H1 (cell line): ENCODE measurements around the gene LCAT. TPM values are rescaled to one million over a fixed set of nuclear protein-coding genes. Genes with fewer than 3 reads are reported as not detected.

Experiments used
- CTCF ChIA-PET: fragments of 300-600 bp; sonication (Branson Sonifier 250); formaldehyde crosslinking; loops from one replicate; lab custom pipeline; 2021; ENCODE audit not compliant: partially characterized antibody; lab: Charles Lee
- POLR2A ChIA-PET: fragments of 300-600 bp; sonication (Branson Sonifier 250); formaldehyde crosslinking; loops from one replicate; lab custom pipeline; 2021; ENCODE audit warnings: inconsistent platforms; ENCODE audit not compliant: partially characterized antibody; lab: Charles Lee
- DNase-seq, 2 experiments: peaks; one replicate each; pipeline versions ENCODE4 v3.0.0 to v3.0.0-alpha.2; 2010 to 2022; ENCODE audit warnings: low spot score in 2 of 2, low read depth in 1 of 2, mixed read lengths in 1 of 2
- FAIRE-seq: peaks from 2 replicates; lab custom pipeline; 2011; peaks lifted over from hg19 to GRCh38; lab: Jason Lieb, UNC
- H2AFZ ChIP-seq: 2 replicates; pipeline ENCODE4 v1.8.1; 2012; ENCODE audit warnings: low read length, inconsistent platforms
- H2AK5ac ChIP-seq: 2 replicates; pipeline ENCODE4 v1.6.1; 2013; ENCODE audit warnings: low read depth, low read length
- H2BK120ac ChIP-seq: replicated peaks from 2 replicates; pipeline ENCODE3; 2013; ENCODE audit warnings: low read depth, low read length, inconsistent platforms
- H2BK12ac ChIP-seq: 2 replicates; pipeline ENCODE4 v1.6.1; 2013; ENCODE audit warnings: low read depth, low read length
- H2BK15ac ChIP-seq: 2 replicates; pipeline ENCODE4 v1.6.1; 2013; ENCODE audit warnings: low read length
- H2BK20ac ChIP-seq: 2 replicates; pipeline ENCODE4 v1.6.1; 2013; ENCODE audit warnings: low read length
- H2BK5ac ChIP-seq: 2 replicates; pipeline ENCODE4 v1.6.1; 2013; ENCODE audit warnings: low read depth, low read length
- H3K14ac ChIP-seq: 2 replicates; pipeline ENCODE4 v1.6.1; 2013; ENCODE audit warnings: inconsistent platforms; ENCODE audit not compliant: insufficient read length
- H3K18ac ChIP-seq: 2 replicates; pipeline ENCODE4 v1.6.1; 2013; ENCODE audit warnings: low read length; ENCODE audit errors: extremely low read depth
- H3K23ac ChIP-seq: 2 replicates; pipeline ENCODE4 v1.6.1; 2013; ENCODE audit warnings: inconsistent platforms; ENCODE audit not compliant: insufficient read length
- H3K23me2 ChIP-seq: 2 replicates; pipeline ENCODE4 v1.6.1; 2013; ENCODE audit warnings: low read depth, low read length
- H3K27ac ChIP-seq: 2 replicates; pipeline ENCODE4 v1.6.1; 2011; ENCODE audit warnings: low read depth, low read length, inconsistent platforms
- H3K27me3 ChIP-seq, 4 experiments: replicated peaks in 1 of 4; 1 replicate in 1 of 4; 2 replicates in 3 of 4; pipeline versions ENCODE4 v1.6.1 to v1.8.1; 2011 to 2013; ENCODE audit warnings: low read length in 3 of 4, mild to moderate bottlenecking in 3 of 4, inconsistent platforms in 2 of 4, mixed read lengths in 2 of 4, moderate library complexity in 1 of 4; ENCODE audit not compliant: control insufficient read depth in 3 of 4, insufficient read depth in 3 of 4; ENCODE audit errors: extremely low read depth in 1 of 4
- H3K36me3 ChIP-seq, 4 experiments: 2 replicates each; pipeline versions ENCODE4 v1.6.1 to v1.8.1; 2011 to 2013; ENCODE audit warnings: mild to moderate bottlenecking in 4 of 4, low read length in 3 of 4, moderate library complexity in 2 of 4, control low read depth in 1 of 4, inconsistent platforms in 1 of 4; ENCODE audit not compliant: insufficient read depth in 4 of 4, control insufficient read depth in 2 of 4
- H3K4ac ChIP-seq: replicated peaks from 2 replicates; pipeline ENCODE3; 2013; ENCODE audit warnings: low read length, low read depth, mixed read lengths, inconsistent platforms; ENCODE audit not compliant: insufficient read length
- H3K4me1 ChIP-seq, 4 experiments: replicated peaks in 1 of 4; 1 replicate in 1 of 4; 2 replicates in 3 of 4; pipeline versions ENCODE4 v1.6.1 to v1.8.1; 2011 to 2013; ENCODE audit warnings: low read length in 3 of 4, inconsistent platforms in 2 of 4, mixed read lengths in 1 of 4; ENCODE audit not compliant: insufficient read depth in 4 of 4, control insufficient read depth in 3 of 4
- H3K4me2 ChIP-seq, 2 experiments: 2 replicates each; pipeline versions ENCODE4 v1.6.1 to v1.8.1; 2011 to 2013; ENCODE audit warnings: low read depth in 2 of 2, low read length in 2 of 2, control low read depth in 1 of 2, inconsistent platforms in 1 of 2, mild to moderate bottlenecking in 1 of 2; ENCODE audit not compliant: insufficient read depth in 1 of 2
- H3K4me3 ChIP-seq, 4 experiments: fragments of 200-600, 300-600 bp in 1 of 4; sonication (generic), shearing (Covaris generic), sonication (Bioruptor Twin) in 1 of 4; 2 replicates each; pipeline versions ENCODE4 v1.5.1 to v1.8.1; 2011 to 2016; ENCODE audit warnings: low read length in 4 of 4, low read depth in 3 of 4, control low read depth in 2 of 4, inconsistent platforms in 2 of 4, mild to moderate bottlenecking in 2 of 4, mixed read lengths in 1 of 4, moderate library complexity in 1 of 4; ENCODE audit not compliant: insufficient read depth in 2 of 4; ENCODE audit errors: extremely low read depth in 1 of 4
- H3K56ac ChIP-seq: replicated peaks from 2 replicates; pipeline ENCODE3; 2013; ENCODE audit warnings: low read depth, mild to moderate bottlenecking, mixed read lengths, low read length, inconsistent platforms; ENCODE audit not compliant: insufficient read length
- H3K79me1 ChIP-seq: 2 replicates; pipeline ENCODE4 v1.6.1; 2013; ENCODE audit warnings: low read depth, low read length, control low read depth
- H3K79me2 ChIP-seq, 2 experiments: 2 replicates each; pipeline versions ENCODE4 v1.6.1 to v1.8.1; 2012 to 2013; ENCODE audit warnings: low read length in 2 of 2, mild to moderate bottlenecking in 2 of 2, inconsistent platforms in 1 of 2; ENCODE audit not compliant: insufficient read depth in 2 of 2, control insufficient read depth in 1 of 2
- H3K9ac ChIP-seq, 4 experiments: replicated peaks in 1 of 4; 1 replicate in 1 of 4; 2 replicates in 3 of 4; pipeline versions ENCODE4 v1.6.1 to v1.8.1; 2011 to 2013; ENCODE audit warnings: low read depth in 3 of 4, low read length in 3 of 4, control low read depth in 2 of 4, mild to moderate bottlenecking in 2 of 4, moderate library complexity in 2 of 4, inconsistent platforms in 1 of 4; ENCODE audit errors: extremely low read depth in 1 of 4
- H3K9me3 ChIP-seq, 2 experiments: 2 replicates each; pipeline versions ENCODE4 v1.6.1 to v1.8.1; 2012 to 2013; ENCODE audit warnings: mild to moderate bottlenecking in 2 of 2, moderate library complexity in 2 of 2, control low read depth in 1 of 2, inconsistent platforms in 1 of 2, low read depth in 1 of 2, low read length in 1 of 2, mixed read lengths in 1 of 2; ENCODE audit not compliant: insufficient read depth in 2 of 2
- H4K20me1 ChIP-seq, 2 experiments: replicated peaks in 1 of 2; 2 replicates each; pipeline versions ENCODE3 to v1.8.1; 2011 to 2013; ENCODE audit warnings: inconsistent platforms in 2 of 2, low read length in 2 of 2, mild to moderate bottlenecking in 1 of 2; ENCODE audit not compliant: insufficient read depth in 2 of 2, control insufficient read depth in 1 of 2
- H4K5ac ChIP-seq: 2 replicates; pipeline ENCODE4 v1.6.1; 2013; ENCODE audit warnings: low read length, low read depth, mixed read lengths, inconsistent platforms; ENCODE audit not compliant: insufficient read length
- H4K8ac ChIP-seq: 2 replicates; pipeline ENCODE4 v1.8.0; 2013; ENCODE audit warnings: mild to moderate bottlenecking, moderate library complexity, low read length, inconsistent platforms; ENCODE audit not compliant: insufficient read depth; ENCODE audit errors: extremely low read depth
- H4K91ac ChIP-seq: replicated peaks from 2 replicates; pipeline ENCODE3; 2013; ENCODE audit warnings: low read length, mixed read lengths, inconsistent platforms; ENCODE audit not compliant: insufficient read length
- ATF2 ChIP-seq: IDR thresholded peaks from 2 replicates; pipeline ENCODE4 v1.6.1; 2012; ENCODE audit warnings: low read length, inconsistent platforms
- CHD2 ChIP-seq: IDR thresholded peaks from 2 replicates; pipeline ENCODE4 v1.6.1; 2012; ENCODE audit warnings: low read length, improper control_type of control experiment
- GABPA ChIP-seq: IDR thresholded peaks from 2 replicates; pipeline ENCODE4 v1.6.1; 2011; ENCODE audit warnings: mild to moderate bottlenecking, low read length, moderate library complexity, borderline replicate concordance; ENCODE audit not compliant: insufficient read depth
- RAD21 ChIP-seq, 2 experiments: IDR thresholded peaks in 1 of 2; conservative IDR thresholded peaks in 1 of 2; 2 replicates each; pipeline ENCODE4 v1.6.1; 2011; ENCODE audit warnings: low read depth in 2 of 2, low read length in 2 of 2, improper control_type of control experiment in 1 of 2, inconsistent platforms in 1 of 2, mild to moderate bottlenecking in 1 of 2, moderate library complexity in 1 of 2
- SAP30 ChIP-seq: fragments of 300-600 bp; sonication (generic); IDR thresholded peaks from 2 replicates; pipeline ENCODE4 v1.7.1; 2012; ENCODE audit warnings: low read length, moderate library complexity, mild to moderate bottlenecking, inconsistent platforms; ENCODE audit not compliant: insufficient read depth, insufficient replicate concordance
- SP1 ChIP-seq: IDR thresholded peaks from 2 replicates; pipeline ENCODE4 v1.6.1; 2011; ENCODE audit warnings: low read depth, low read length
- SP4 ChIP-seq: IDR thresholded peaks from 2 replicates; pipeline ENCODE4 v1.6.1; 2012; ENCODE audit warnings: low read length, inconsistent platforms
- SRF ChIP-seq: IDR thresholded peaks from 2 replicates; pipeline ENCODE4 v1.6.1; 2011; ENCODE audit warnings: mild to moderate bottlenecking, low read depth, low read length, moderate library complexity
- YY1 ChIP-seq: IDR thresholded peaks from 2 replicates; pipeline ENCODE4 v1.6.1; 2011; ENCODE audit warnings: low read depth, mild to moderate bottlenecking, low read length
- WGBS, 2 experiments: shearing (Covaris generic) in 1 of 2; methylation state at CpG; one replicate each; pipeline versions ENCODE4 v1.1.6 to v1.1.7; 2013 to 2015; ENCODE audit warnings: low lambda C conversion rate in 2 of 2, mixed read lengths in 2 of 2, inconsistent platforms in 1 of 2, low coverage in 1 of 2, missing lambda C conversion rate in 1 of 2; ENCODE audit not compliant: insufficient replicate concordance in 2 of 2, insufficient coverage in 1 of 2, insufficient read length in 1 of 2; ENCODE audit errors: extremely low coverage in 1 of 2, missing lambda C conversion rate in 1 of 2; 5-methylcytosine and 5-hydroxymethylcytosine counted together
- polyA plus RNA-seq, 7 experiments: library from polyadenylated mRNA; depleted of rRNA in 3 of 7; stranded (reverse) in 5 of 7; unstranded in 2 of 7; fragments of >200 nt in 5 of 7; fragments of 200-250 nt in 2 of 7; gene quantifications; 1 replicate in 5 of 7; 2 replicates in 1 of 7; 4 replicates in 1 of 7; pipeline versions ENCODE4 v1.2.1 to v1.2.3, GENCODE V29; 2011 to 2013; ENCODE audit warnings: missing spikeins in 2 of 7, mixed read lengths in 2 of 7
- total RNA-seq: library from RNA; stranded (reverse); fragmentation: NEBNext Ultra II Directional; extraction: Animal tissue kit (Norgen Biotek cat#: 25700); gene quantifications from 2 replicates; pipeline ENCODE4 v1.2.1, GENCODE V29; 2021

The LCAT gene
- total and polyA plus RNA-seq, 2 of the 8 experiments (the other 6 are each of a cell fraction or from before 2014, with no cell fraction given) = 9.4 to 19.6 TPM

GRCh38 chr16:67988675-67989074, 44.8 kb upstream of the LCAT start:
- no peaks in the 10 kb centered on the region for H3K9me3 ChIP-seq
- H2AFZ ChIP-seq = no peak overlapping the region
- ChIA-PET CTCF (interaction anchor here (1.0 to 4.1 kb wide), 3 partner anchors 8 to 53 kb away, joined by 3 to 23 read pairs (median 9); no protein-coding TSS in a partner anchor), POLR2A (no interaction called here)
- H2BK12ac ChIP-seq = no peak overlapping the region
- H2AK5ac ChIP-seq = no peak overlapping the region
- no peak overlapping the region for H2BK5ac ChIP-seq
- H2BK20ac ChIP-seq = no peak overlapping the region
- TF ChIP-seq SP1 = no peak
- TF ChIP-seq SAP30 = no peak
- no peak for TF ChIP-seq YY1
- no peak for TF ChIP-seq CHD2
- TF ChIP-seq SP4 = no peak
- TF ChIP-seq ATF2 = no peak
- no peak for TF ChIP-seq SRF
- TF ChIP-seq RAD21 (IDR thresholded peaks at IDR 0.05 in 1 of 2, conservative IDR thresholded peaks at IDR 0.05 in 1 of 2; ENCODE audit: low read depth in 2 of 2, low read length in 2 of 2) = no peak
- TF ChIP-seq GABPA = no peak
- H3K4ac ChIP-seq = no peak overlapping the region
- no peaks in the 10 kb centered on the region; a peak in 3 of 7 replicates for H3K4me1 ChIP-seq
- H4K5ac ChIP-seq = no peak overlapping the region
- H4K91ac ChIP-seq = no peak overlapping the region
- no peak overlapping the region for H3K18ac ChIP-seq
- H3K23me2 ChIP-seq = no peaks in the 10 kb centered on the region; the same call in 1 of the 2 replicates
- no peak overlapping the region for H2BK15ac ChIP-seq
- WGBS, 2 experiments = 81% methylated on average over 3 of the region's 3 CpGs; no CpG with 5 or more reads in 1 of the 2 experiments
- H4K20me1 ChIP-seq = no peaks in the 10 kb centered on the region
- H4K8ac ChIP-seq = peak overlapping the region; percentile 77; the same call in 1 of the 2 replicates
- DNase-seq (no peak), FAIRE-seq (no peak)
- H3K56ac ChIP-seq = no peak overlapping the region
- no peak overlapping the region for H3K23ac ChIP-seq
- H3K9ac ChIP-seq = no peak overlapping the region
- no peak overlapping the region for H3K14ac ChIP-seq
- no peak overlapping the region for H2BK120ac ChIP-seq
- H3K79me1 ChIP-seq = no peaks in the 10 kb centered on the region; the same call in 1 of the 2 replicates
- no peak overlapping the region for H3K4me2 ChIP-seq
- no peak overlapping the region for H3K4me3 ChIP-seq
- H3K27me3 ChIP-seq = peaks cover 0 to 12% (median 8%) of the 10 kb centered on the region in 4 experiments; a peak in 5 of 7 replicates
- H3K36me3 ChIP-seq = no peaks in the 10 kb centered on the region
- H3K27ac ChIP-seq = no peak overlapping the region
- H3K79me2 ChIP-seq = no peaks in the 10 kb centered on the region
